Measurements from ENCODE around the gene PLEKHG1.

PLEKHG1 gene

DNA sequence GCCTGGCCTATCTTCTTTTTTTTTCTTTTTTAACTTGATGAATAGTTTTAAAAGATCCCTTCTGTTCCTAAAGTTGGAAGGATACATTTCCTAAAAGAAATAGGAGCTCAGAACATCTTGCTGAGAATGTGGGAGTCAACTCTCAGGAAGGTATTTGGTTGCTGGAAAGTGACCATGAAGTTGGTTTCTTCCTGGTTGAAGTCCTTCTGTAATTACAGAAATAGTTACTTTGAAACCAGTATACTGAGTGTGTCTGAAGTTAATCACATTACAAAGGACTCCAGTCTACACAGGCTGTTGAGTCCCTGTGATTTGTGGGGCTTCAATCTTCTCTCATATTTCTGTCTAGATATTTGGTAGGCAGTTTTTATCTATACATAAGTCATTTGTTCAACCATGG lies 9.8 kb upstream of the PLEKHG1 start:
- no peak for DNase-seq (ENCODE audit: low spot score)

- DNase-seq (ENCODE audit: low spot score) = no peak
Observed at GRCh38 chr6:150590446-150590845, 9.2 kb upstream of the PLEKHG1 start.

DNA sequence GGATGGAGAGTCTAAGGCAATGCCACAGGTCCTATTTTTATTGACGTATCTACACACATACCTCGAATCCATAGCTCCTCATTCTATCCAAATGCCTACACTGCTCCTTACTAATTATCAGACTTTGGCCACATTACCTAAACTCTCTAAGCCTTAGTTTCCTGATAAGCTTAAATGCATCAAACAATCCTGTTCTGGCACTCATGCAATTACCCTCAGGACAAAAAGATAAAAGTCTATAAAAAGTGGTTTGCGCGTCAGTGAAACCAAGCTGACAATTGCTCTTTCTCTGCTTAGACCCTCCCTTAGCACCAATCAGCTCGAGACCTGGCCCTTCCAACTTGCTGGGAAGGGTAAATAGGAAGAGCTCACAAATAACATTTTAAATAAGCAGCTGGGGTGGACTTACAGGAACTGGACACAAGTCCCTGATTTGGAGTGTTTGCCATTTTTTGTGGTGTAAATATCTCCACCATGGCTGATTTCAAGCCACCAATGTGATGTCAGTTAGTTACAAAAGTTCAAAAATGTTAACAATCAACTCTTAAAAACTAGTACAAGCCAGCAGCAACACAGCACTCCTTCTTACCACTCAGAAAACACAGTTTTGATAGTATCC lies 7.2 kb upstream of the PLEKHG1 start:
- DNase-seq (ENCODE audit: low spot score) = no peak

GRCh38 chr6:150593119-150593518 lies 6.6 kb upstream of the PLEKHG1 start:
- no peak for DNase-seq (ENCODE audit: low spot score)

GRCh38 chr6:150596439-150596838 lies 3.2 kb upstream of the PLEKHG1 start:
- no peak for DNase-seq (ENCODE audit: low spot score)

- DNase-seq (ENCODE audit: low spot score) = no peak
Observed at GRCh38 chr6:150598401-150598800, 1.3 kb upstream of the PLEKHG1 start.

DNA sequence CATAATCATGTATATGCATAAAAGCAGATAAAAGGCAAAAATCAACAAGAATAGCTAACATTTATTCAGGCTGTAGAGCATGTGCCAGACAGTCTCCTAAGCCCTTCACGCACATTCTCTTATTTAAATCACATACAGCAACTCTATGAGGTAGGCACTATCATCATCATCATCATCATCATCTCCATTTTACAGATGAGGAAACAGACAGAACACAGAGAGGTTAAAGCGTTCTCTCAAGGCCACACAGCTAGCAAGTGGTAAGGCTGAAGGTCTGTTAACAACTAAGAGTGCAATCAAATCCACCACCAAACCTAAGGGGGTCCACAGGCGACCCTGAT lies 857 bp upstream of the PLEKHG1 start:
- no peak for DNase-seq (ENCODE audit: low spot score)

- no peak for DNase-seq (ENCODE audit: low spot score)
Observed at GRCh38 chr6:150600010-150600300, 270 bp downstream of the PLEKHG1 start.

DNA sequence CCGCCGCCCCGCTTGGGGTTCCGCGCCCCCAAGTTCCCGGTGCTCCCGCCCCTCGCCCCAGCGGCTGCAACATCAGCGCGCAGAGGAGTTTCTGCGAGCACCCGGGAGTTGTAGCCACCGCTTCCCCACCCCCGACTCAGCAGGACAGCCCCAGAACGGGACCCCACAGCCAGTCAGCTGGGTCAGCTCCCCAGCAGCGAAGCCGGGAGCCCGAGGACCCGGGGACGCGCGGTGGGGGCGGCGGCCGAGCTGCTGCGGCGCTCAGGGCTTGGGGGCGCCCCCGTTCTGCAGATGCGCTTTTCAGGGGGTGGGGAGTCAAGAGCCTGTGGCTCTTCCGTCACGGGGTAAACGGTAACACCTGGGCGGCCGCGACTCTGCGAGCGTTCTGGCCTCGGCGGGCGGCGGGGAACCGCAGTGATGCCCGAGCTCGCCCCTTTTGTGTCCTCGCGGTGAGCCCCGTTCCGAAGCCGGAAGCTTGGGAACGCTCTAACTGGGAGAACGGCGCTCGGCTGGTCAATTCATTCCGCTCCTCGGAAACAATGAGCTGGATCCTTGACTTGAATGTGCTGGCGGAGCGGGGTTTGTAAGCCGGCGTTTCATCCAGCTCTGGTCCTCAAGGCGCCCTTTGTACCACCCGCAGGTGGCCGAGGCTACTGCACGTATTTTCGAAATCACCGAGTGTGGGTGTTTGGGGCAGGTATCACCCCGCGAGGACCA lies 774 bp downstream of the PLEKHG1 start:
- peak; percentile 92 for DNase-seq (ENCODE audit: low spot score)

GRCh38 chr6:150601439-150601838 lies 1.8 kb downstream of the PLEKHG1 start:
- no peak for DNase-seq (ENCODE audit: low spot score)

DNA sequence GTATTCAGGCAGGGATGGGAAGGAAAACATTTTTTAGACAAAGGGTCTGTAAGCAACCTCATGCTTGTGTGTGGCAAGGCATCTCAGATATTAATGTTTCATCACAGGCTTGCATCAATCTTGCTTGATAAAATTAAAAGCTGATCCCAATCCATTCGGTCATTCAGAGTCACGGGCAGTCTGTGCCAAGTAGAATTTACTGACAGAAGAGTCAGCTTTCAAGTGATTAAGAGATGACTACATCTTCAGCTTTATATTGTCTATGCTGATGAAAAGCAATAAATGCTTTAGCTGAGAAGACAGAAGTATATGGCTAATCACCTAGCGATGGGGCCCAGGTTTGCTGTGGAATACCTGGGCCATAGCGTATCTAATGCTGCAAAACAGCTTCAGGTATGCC lies 3.5 kb downstream of the PLEKHG1 start:
- DNase-seq (ENCODE audit: low spot score) = no peak

DNA sequence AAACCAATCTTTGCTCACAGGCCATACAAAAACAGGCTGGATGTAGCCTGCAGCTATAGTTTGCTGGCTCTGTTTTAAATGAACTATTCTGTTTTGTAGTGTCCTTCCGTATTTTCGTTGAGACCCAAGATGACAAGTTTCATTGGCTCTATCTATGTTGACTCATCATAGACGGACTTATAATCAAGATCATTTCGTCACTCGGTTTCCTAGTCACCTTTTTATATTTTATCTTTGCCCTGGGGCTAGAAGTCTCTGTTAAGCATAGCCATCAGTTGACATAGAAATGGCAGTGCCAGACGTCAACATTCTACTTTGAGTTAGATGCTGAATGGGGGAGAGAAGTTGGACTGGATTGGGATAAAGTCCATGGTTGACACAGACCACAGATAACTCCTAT lies 4.8 kb downstream of the PLEKHG1 start:
- no peak for DNase-seq (ENCODE audit: low spot score)

GRCh38 chr6:150605333-150605732 lies 5.6 kb downstream of the PLEKHG1 start:
- no peak for DNase-seq (ENCODE audit: low spot score)

GRCh38 chr6:150606168-150606591 lies 6.5 kb downstream of the PLEKHG1 start:
- DNase-seq (ENCODE audit: low spot score) = no peak

DNA sequence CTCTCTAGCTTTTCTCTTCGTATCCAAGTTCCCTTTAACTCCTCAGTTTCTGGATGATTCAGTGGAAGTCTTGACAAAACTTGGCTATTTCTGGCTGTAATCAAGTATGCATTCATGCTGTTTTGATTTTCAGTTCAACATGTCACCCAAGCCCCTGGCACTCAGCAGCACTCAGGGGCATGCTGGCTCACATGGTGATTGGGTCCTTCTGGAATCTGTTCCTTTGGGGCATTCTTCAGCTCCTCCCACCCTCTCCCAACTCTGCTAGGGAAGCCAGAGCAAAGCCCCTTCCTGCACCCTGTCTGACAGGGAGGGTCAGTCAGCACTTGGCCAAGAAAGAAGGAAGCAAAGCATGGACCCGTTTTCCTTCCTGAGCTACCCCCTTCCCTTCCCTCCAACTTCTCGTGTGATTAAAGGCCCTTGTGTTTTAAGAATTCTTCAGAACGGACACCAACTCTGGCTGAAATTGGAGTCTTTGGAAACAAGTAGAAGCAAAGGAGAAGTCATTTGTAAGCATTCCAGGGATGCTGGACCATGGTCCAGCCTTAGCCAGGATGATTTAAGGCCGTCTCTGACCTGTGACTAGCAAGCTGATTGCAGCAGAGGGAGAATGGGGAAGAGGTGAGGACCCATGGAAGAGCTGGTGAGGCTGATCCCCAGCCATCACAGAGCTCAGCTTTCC lies 7.1 kb downstream of the PLEKHG1 start:
- no peak for DNase-seq (ENCODE audit: low spot score)

- no peak for DNase-seq (ENCODE audit: low spot score)
Observed at GRCh38 chr6:150607329-150607650, 7.6 kb downstream of the PLEKHG1 start.

- no peak for DNase-seq (ENCODE audit: low spot score)
Observed at GRCh38 chr6:150610584-150610983, 10.9 kb downstream of the PLEKHG1 start.

GRCh38 chr6:150613269-150613668 lies 13.6 kb downstream of the PLEKHG1 start:
- no peak for DNase-seq (ENCODE audit: low spot score)

DNA sequence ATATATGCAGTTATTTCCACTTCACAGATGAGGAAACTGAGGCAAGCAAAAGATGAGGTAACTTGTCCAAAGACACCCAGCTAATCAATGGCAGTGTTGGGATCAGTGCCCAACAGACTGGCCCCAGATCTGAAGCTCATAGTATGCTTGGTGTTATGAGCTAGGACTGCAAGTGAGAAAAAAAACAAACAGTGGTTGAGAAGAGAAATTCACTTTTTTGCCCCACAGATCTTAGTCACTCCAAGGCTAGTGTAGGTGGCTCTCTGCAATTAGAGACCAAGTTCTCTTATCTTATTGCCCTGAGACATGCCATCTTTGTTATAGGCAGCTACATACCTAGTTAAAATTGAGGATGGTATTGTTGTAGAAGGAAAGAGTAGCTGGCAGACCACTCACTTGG lies 16.3 kb downstream of the PLEKHG1 start:
- no peak for DNase-seq (ENCODE audit: low spot score)

- DNase-seq (ENCODE audit: low spot score) = no peak
Observed at GRCh38 chr6:150616586-150616985, 16.9 kb downstream of the PLEKHG1 start.

DNA sequence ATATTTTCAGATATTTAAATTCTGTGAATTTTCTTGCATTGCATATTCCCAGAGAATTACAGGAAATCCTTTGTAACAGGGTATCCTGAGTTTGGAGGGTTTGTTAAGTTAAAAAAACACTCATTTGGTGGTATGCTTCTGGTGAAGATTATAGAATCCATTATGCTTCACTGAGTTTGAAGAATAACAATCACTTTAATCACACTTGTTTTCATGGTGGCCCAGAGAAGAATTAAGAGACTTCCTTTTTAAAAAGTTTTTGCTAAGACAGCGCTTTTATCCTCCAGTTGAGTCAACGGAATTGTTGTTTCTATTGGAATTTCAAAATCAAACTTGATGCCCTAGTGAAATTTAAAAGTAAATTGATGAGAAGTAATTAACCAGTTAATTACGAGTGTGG lies 17.4 kb downstream of the PLEKHG1 start:
- no peak for DNase-seq (ENCODE audit: low spot score)

DNA sequence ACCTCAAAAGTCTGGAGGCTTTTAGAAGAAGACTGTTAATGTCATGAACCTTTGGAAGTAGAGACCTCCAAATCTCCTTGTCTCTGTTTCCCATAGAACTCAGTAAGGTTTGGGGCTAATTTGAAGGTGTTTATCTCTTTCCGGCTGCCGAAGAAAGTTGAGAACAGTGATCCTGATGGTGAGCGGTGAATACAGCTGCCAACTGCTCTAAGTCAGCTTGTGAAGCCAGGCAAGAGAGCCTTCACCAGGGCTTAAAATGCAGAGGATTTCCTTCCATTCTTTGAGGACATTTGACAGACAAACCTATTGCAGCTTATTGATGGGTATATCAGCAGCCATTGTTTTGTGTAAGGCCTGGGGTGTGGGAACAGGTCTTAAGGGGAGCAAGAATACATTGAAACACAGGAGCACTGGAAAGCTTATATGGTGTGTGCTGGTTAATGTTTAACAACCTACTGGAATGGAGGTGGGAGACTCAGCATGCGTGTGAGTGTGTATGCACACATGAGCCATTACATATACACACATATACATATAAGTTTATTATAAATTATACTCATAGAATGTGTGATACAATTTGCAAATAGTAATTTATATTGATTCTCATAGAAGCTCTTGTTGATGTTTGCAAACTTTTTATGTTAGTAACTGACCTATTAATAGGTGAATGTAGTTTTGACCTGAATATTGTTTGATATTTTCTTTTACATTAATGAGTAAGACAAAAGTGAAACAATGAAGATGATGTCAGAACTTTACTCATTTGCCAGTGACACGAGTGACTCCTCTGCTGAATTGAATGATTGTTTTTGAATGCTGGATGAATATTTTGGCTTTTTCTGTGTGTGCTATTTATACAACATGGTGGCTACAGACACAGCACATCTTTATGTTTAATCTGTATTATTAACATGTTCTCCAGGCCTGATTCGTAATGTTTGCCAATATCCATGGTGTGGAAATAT lies 18.1 kb downstream of the PLEKHG1 start:
- DNase-seq (ENCODE audit: low spot score) = no peak

GRCh38 chr6:150619275-150619674 lies 19.6 kb downstream of the PLEKHG1 start:
- DNase-seq (ENCODE audit: low spot score) = no peak
